IMR-90 (cell line): Measurements from ENCODE around the gene SPTLC2. TPM values are rescaled to one million over a fixed set of nuclear protein-coding genes. Genes with fewer than 3 reads are reported as not detected.

ENCODE experiments used
- ATAC-seq: fragments of 200-7000 bp; cut with Tn5 transposase; 2 replicates; pipeline ENCODE4 v1.9.1; 2020; ENCODE audit warnings: low read depth, mild to moderate bottlenecking, moderate library complexity
- BruUV-seq: library from RNA; stranded (reverse); fragments of 400-500 nt; replicated peaks from 2 replicates; lab custom pipeline; 2021; lab: Mats Ljungman, UMichigan
- CTCF ChIA-PET: fragments of 300-600 bp; formaldehyde crosslinking; extraction: SDS; loops from one replicate; lab custom pipeline; 2021; ENCODE audit warnings: antibody characterized with exemption; lab: Yijun Ruan, JAX
- POLR2A ChIA-PET: fragments of 300-600 bp; sonication (Branson Sonifier 250); formaldehyde crosslinking; loops from one replicate; lab custom pipeline; 2022; ENCODE audit warnings: antibody characterized with exemption; ENCODE audit not compliant: unreplicated experiment; lab: Charles Lee
- DNase-seq: peaks from one replicate; pipeline ENCODE4 v3.0.0; 2013
- H2AFZ ChIP-seq: replicated peaks from 2 replicates; pipeline ENCODE3; 2013; ENCODE audit warnings: low read length, mild to moderate bottlenecking; ENCODE audit not compliant: poor library complexity
- H2AK5ac ChIP-seq: 2 replicates; pipeline ENCODE4 v1.6.1; 2013; ENCODE audit warnings: low read depth, low read length, inconsistent platforms
- H2AK9ac ChIP-seq: replicated peaks from 2 replicates; pipeline ENCODE3; 2013; ENCODE audit warnings: mild to moderate bottlenecking, low read depth, low read length, moderate library complexity; ENCODE audit not compliant: poor library complexity
- H2BK120ac ChIP-seq: 2 replicates; pipeline ENCODE4 v1.6.1; 2013; ENCODE audit warnings: low read depth, low read length, inconsistent platforms
- H2BK15ac ChIP-seq: 3 replicates; pipeline ENCODE4 v1.6.1; 2013; ENCODE audit warnings: low read depth, low read length, inconsistent platforms
- H2BK20ac ChIP-seq: 2 replicates; pipeline ENCODE4 v1.6.1; 2013; ENCODE audit warnings: low read depth, mild to moderate bottlenecking, inconsistent platforms, low read length, moderate library complexity
- H2BK5ac ChIP-seq: 2 replicates; pipeline ENCODE4 v1.6.1; 2013; ENCODE audit warnings: mild to moderate bottlenecking, low read depth, low read length, inconsistent platforms; ENCODE audit not compliant: poor library complexity, severe bottlenecking
- H3K14ac ChIP-seq: replicated peaks from 2 replicates; pipeline ENCODE4 v1.6.1; 2013; ENCODE audit warnings: low read depth, low read length, inconsistent platforms
- H3K18ac ChIP-seq: 2 replicates; pipeline ENCODE4 v1.6.1; 2013; ENCODE audit warnings: low read depth, low read length, control low read depth
- H3K23ac ChIP-seq: 2 replicates; pipeline ENCODE4 v1.6.1; 2013; ENCODE audit warnings: low read depth, low read length, inconsistent platforms
- H3K27ac ChIP-seq: 2 replicates; pipeline ENCODE4 v1.5.1; 2013; ENCODE audit warnings: mild to moderate bottlenecking, control low read depth, low read length; ENCODE audit not compliant: insufficient read depth
- H3K27me3 ChIP-seq: 2 replicates; pipeline ENCODE4 v1.6.1; 2013; ENCODE audit warnings: low read length; ENCODE audit not compliant: control insufficient read depth, insufficient read depth
- H3K36me3 ChIP-seq: 2 replicates; pipeline ENCODE4 v1.6.1; 2013; ENCODE audit warnings: low read length, mixed read lengths; ENCODE audit not compliant: control insufficient read depth, insufficient read depth
- H3K4ac ChIP-seq: 2 replicates; pipeline ENCODE4 v1.6.1; 2013; ENCODE audit warnings: low read depth, low read length, inconsistent platforms
- H3K4me1 ChIP-seq: 2 replicates; pipeline ENCODE4 v1.6.1; 2013; ENCODE audit warnings: low read length, mixed read lengths; ENCODE audit not compliant: control insufficient read depth, insufficient read depth
- H3K4me2 ChIP-seq: 2 replicates; pipeline ENCODE4 v1.6.1; 2013; ENCODE audit warnings: low read depth, mild to moderate bottlenecking, control low read depth, low read length, moderate library complexity
- H3K4me3 ChIP-seq: 2 replicates; pipeline ENCODE4 v1.5.1; 2013; ENCODE audit warnings: low read depth, mild to moderate bottlenecking, control low read depth, low read length, moderate library complexity; ENCODE audit not compliant: insufficient read depth
- H3K56ac ChIP-seq: 2 replicates; pipeline ENCODE4 v1.6.1; 2013; ENCODE audit warnings: low read length, inconsistent platforms; ENCODE audit not compliant: insufficient read depth; ENCODE audit errors: extremely low read depth
- H3K79me1 ChIP-seq, 2 experiments: 2 replicates each; pipeline ENCODE4 v1.6.1; 2013; ENCODE audit warnings: low read length in 2 of 2, inconsistent platforms in 1 of 2, low read depth in 1 of 2
- H3K9ac ChIP-seq: 2 replicates; pipeline ENCODE4 v1.6.1; 2013; ENCODE audit warnings: low read depth, low read length, control low read depth
- H3K9me1 ChIP-seq: 2 replicates; pipeline ENCODE4 v1.6.1; 2013; ENCODE audit warnings: low read length, inconsistent platforms; ENCODE audit not compliant: insufficient read depth
- H3K9me3 ChIP-seq: 2 replicates; pipeline ENCODE4 v1.6.1; 2013; ENCODE audit warnings: low read length; ENCODE audit not compliant: control insufficient read depth, insufficient read depth
- H4K20me1 ChIP-seq: 2 replicates; pipeline ENCODE4 v1.6.1; 2013; ENCODE audit warnings: low read length, inconsistent platforms; ENCODE audit not compliant: insufficient read depth
- H4K5ac ChIP-seq: 2 replicates; pipeline ENCODE4 v1.6.1; 2013; ENCODE audit warnings: mild to moderate bottlenecking, low read depth, low read length, control low read depth
- H4K8ac ChIP-seq, 2 experiments: 2 replicates each; pipeline ENCODE4 v1.6.1; 2013; ENCODE audit warnings: low read depth in 2 of 2, low read length in 2 of 2, control low read depth in 1 of 2, inconsistent platforms in 1 of 2
- H4K91ac ChIP-seq: 2 replicates; pipeline ENCODE4 v1.6.1; 2013; ENCODE audit warnings: low read depth, low read length, inconsistent platforms; ENCODE audit not compliant: insufficient read depth
- BHLHE40 ChIP-seq: fragments of 150-350 bp; IDR thresholded peaks from 2 replicates; pipeline ENCODE4 v1.6.1; 2016; ENCODE audit warnings: mild to moderate bottlenecking, low read depth, low read length
- CEBPB ChIP-seq: IDR thresholded peaks from 2 replicates; pipeline ENCODE4 v1.6.1; 2012; ENCODE audit warnings: low read depth, low read length, improper control_type of control experiment
- CTCF ChIP-seq: conservative IDR thresholded peaks from 2 replicates; pipeline ENCODE4 v1.5.1; 2012; ENCODE audit warnings: mild to moderate bottlenecking, low read depth, low read length, improper control_type of control experiment
- FOS ChIP-seq: fragments of 150-350 bp; IDR thresholded peaks from 2 replicates; pipeline ENCODE4 v1.6.1; 2016; ENCODE audit warnings: low read depth, low read length
- MAFK ChIP-seq: IDR thresholded peaks from 2 replicates; pipeline ENCODE4 v1.6.1; 2012; ENCODE audit warnings: low read depth, low read length, improper control_type of control experiment
- MAZ ChIP-seq: IDR thresholded peaks from 2 replicates; pipeline ENCODE4 v1.6.1; 2012; ENCODE audit warnings: low read depth, mild to moderate bottlenecking, low read length, improper control_type of control experiment, moderate library complexity, borderline replicate concordance
- MXI1 ChIP-seq: IDR thresholded peaks from 2 replicates; pipeline ENCODE4 v1.6.1; 2012; ENCODE audit warnings: low read depth, mild to moderate bottlenecking, low read length, moderate library complexity, borderline replicate concordance
- NFE2L2 ChIP-seq: fragments of 150-350 bp; IDR thresholded peaks from 2 replicates; pipeline ENCODE4 v1.6.1; 2016; ENCODE audit warnings: low read depth, mild to moderate bottlenecking, low read length
- POLR2A ChIP-seq: IDR thresholded peaks from 2 replicates; pipeline ENCODE4 v1.6.1; 2012; ENCODE audit warnings: mild to moderate bottlenecking, low read depth, low read length
- RAD21 ChIP-seq: IDR thresholded peaks from 2 replicates; pipeline ENCODE4 v1.6.1; 2012; ENCODE audit warnings: low read length, improper control_type of control experiment
- RCOR1 ChIP-seq: IDR thresholded peaks from 2 replicates; pipeline ENCODE4 v1.6.1; 2012; ENCODE audit warnings: mild to moderate bottlenecking, low read length, improper control_type of control experiment; ENCODE audit not compliant: insufficient replicate concordance
- RFX5 ChIP-seq: IDR thresholded peaks from 2 replicates; pipeline ENCODE4 v1.8.0; 2012; ENCODE audit warnings: low read depth, mild to moderate bottlenecking, low read length, moderate library complexity
- SMC3 ChIP-seq: fragments of 150-350 bp; IDR thresholded peaks from 2 replicates; pipeline ENCODE4 v1.6.1; 2016; ENCODE audit warnings: low read depth, mild to moderate bottlenecking, antibody characterized with exemption, low read length, moderate library complexity
- WGBS, 2 experiments: methylation state at CpG; one replicate each; pipeline versions ENCODE4 v1.1.5 to v1.1.7; 2013; ENCODE audit warnings: missing lambda C conversion rate in 2 of 2; ENCODE audit not compliant: insufficient read length in 1 of 2; ENCODE audit errors: extremely low coverage in 2 of 2; 5-methylcytosine and 5-hydroxymethylcytosine counted together
- dilution Hi-C: fragments of 300-500 bp; cut with HindIII; formaldehyde crosslinking; loops from one replicate; pipeline ENCODE4 v1.14.3; 2018; ENCODE audit warnings: low sequenced_read_pairs; ENCODE audit not compliant: unreplicated experiment
- in situ Hi-C: fragments of 300-500 bp; cut with MboI; formaldehyde crosslinking; loops from 3 replicates; pipeline ENCODE4 v1.14.3; 2019; ENCODE audit warnings: low sequenced_read_pairs, inconsistent platforms, mixed read lengths
- intact Hi-C: fragments of 100-400 bp; cut with micrococcal nuclease; formaldehyde crosslinking; loops from 2 replicates; pipeline ENCODE4 v1.10.0; 2022
- polyA plus RNA-seq, 3 experiments: library from polyadenylated mRNA; depleted of rRNA; stranded (reverse); fragments of >200 nt; gene quantifications; 2 replicates each; pipeline ENCODE4 v1.2.3, GENCODE V29; 2012; ENCODE audit warnings: low replicate concordance in 1 of 3
- total RNA-seq: library from RNA; depleted of rRNA; stranded (reverse); fragments of >200 nt; gene quantifications from 2 replicates; pipeline ENCODE4 v1.2.3, GENCODE V29; 2012
- TF ChIP-seq, protein P1 (sequence below): fragments of 150-350 bp; IDR thresholded peaks from 2 replicates; pipeline ENCODE4 v1.6.1; 2016; ENCODE audit warnings: low read depth, mild to moderate bottlenecking, low read length, moderate library complexity, borderline replicate concordance

Gene SPTLC2
- total and polyA plus RNA-seq, 2 of the 4 experiments (the other 2 are of a cell fraction): 22.6 to 68.3 TPM

- CTCF ChIA-PET: no interaction called here
- DNase-seq (peak; percentile 47), ATAC-seq (peak; percentile 52)
- Histone ChIP-seq H4K20me1 (no peaks in the 10 kb centered on the region), H3K36me3 (no peaks in the 10 kb centered on the region), H3K27ac (peak overlapping the region; percentile 55), H3K9me3 (no peaks in the 10 kb centered on the region), H3K4me1 (peaks cover 8% of the 10 kb centered on the region), H2BK5ac (peak overlapping the region; percentile 59), H2BK120ac (peak overlapping the region; percentile 88), H3K4me2 (peak overlapping the region; percentile 53), H2AK5ac (peak overlapping the region; percentile 82), H3K4ac (peak overlapping the region; percentile 84), H3K23ac (peak overlapping the region; percentile 89), H3K27me3 (no peaks in the 10 kb centered on the region), H3K9me1 (peaks cover 13% of the 10 kb centered on the region), H2BK15ac (peak overlapping the region; percentile 79; the same call in 2 of the 3 replicates), H3K56ac (peak overlapping the region; percentile 64; the same call in 1 of the 2 replicates), H4K5ac (peak overlapping the region; percentile 88), H2BK20ac (peak overlapping the region; percentile 89), H3K79me1 (peaks cover 0 to 5% of the 10 kb centered on the region in 2 experiments; a peak in 1 of 4 replicates), H2AFZ (peak overlapping the region; percentile 98), H4K8ac (peak overlapping the region; percentile 96), H3K14ac (peak overlapping the region; percentile 96), H3K4me3 (peak overlapping the region; percentile 25), H3K18ac (peak overlapping the region; percentile 51), H3K9ac (peak overlapping the region; percentile 53), H4K91ac (peak overlapping the region; percentile 90), H2AK9ac (peak overlapping the region; percentile 88)
- 20% methylated on average over 22 of the region's 47 CpGs; no CpG with 5 or more reads in 1 of the 2 experiments for WGBS, 2 experiments
- intact Hi-C loops (no loop called here), in situ Hi-C loops (no loop called here), dilution Hi-C loops (no loop called here)
- POLR2A ChIA-PET: no interaction called here
- no TSS peak for BruUV-seq
- TF ChIP-seq FOS: no peak
- no peak for TF ChIP-seq SMC3
- no peak for TF ChIP-seq RAD21
- TF ChIP-seq MAZ: no peak
- no peak for TF ChIP-seq NFE2L2
- no peak for TF ChIP-seq CTCF
- TF ChIP-seq RCOR1: no peak
- no peak for TF ChIP-seq MXI1
- no peak for TF ChIP-seq CEBPB
- no peak for TF ChIP-seq POLR2A
- no peak for TF ChIP-seq RFX5
- TF ChIP-seq, protein P1, sequence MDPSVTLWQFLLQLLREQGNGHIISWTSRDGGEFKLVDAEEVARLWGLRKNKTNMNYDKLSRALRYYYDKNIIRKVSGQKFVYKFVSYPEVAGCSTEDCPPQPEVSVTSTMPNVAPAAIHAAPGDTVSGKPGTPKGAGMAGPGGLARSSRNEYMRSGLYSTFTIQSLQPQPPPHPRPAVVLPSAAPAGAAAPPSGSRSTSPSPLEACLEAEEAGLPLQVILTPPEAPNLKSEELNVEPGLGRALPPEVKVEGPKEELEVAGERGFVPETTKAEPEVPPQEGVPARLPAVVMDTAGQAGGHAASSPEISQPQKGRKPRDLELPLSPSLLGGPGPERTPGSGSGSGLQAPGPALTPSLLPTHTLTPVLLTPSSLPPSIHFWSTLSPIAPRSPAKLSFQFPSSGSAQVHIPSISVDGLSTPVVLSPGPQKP: no peak
- no peak for TF ChIP-seq MAFK
- TF ChIP-seq BHLHE40: no peak
Measured at GRCh38 chr14:77641534-77642341, 25.3 kb upstream of the SPTLC2 start.
